ENCODE measurements around the gene RETSAT.
A peak's percentile ranks its signal among the peaks of the same experiment; 100 is the strongest.
"Not testable (repeated sequence)": the region's sequence is repeated elsewhere in the genome, so short reads cannot be mapped to it uniquely, and the experiment has no call there.

Gene RETSAT

DNA sequence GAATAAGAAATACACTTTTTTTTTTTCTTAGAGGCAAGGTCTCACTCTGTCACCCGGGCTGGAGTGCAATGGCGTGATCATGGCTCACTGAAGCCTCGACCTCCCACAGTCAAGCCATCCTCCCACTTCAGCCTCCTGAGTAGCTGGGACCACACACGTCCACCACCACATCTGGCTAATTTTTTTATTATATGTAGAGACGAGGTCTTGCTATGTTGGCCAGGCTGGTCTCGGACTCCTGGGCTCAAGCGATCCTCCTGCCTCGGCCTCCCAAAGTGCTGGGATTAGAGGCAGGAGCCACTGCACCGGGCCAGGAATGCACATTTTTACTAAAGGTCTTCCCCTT, 28.9 kb downstream of the RETSAT start:
- Histone ChIP-seq H3K27ac (ENCODE audit: low read depth, low read length) (peak overlapping the region; percentile 98), H3K4me1 (ENCODE audit: control insufficient read depth in 1 of 2, insufficient read depth in 2 of 2, low read length in 2 of 2) (peaks cover 31 to 41% of the 10 kb centered on the region in 2 donors), H3K4me3 (ENCODE audit: low read depth in 1 of 2, low read length in 2 of 2) (peak overlapping the region; percentile 86), H3K9ac (ENCODE audit: low read depth in 1 of 2, low read length in 2 of 2) (peak overlapping the region; percentile 79 to 80), H3K27me3 (ENCODE audit: control insufficient read depth in 1 of 2, insufficient read depth in 2 of 2, low read length in 2 of 2) (no peaks in the 10 kb centered on the region), H3K36me3 (ENCODE audit: control insufficient read depth in 1 of 2, insufficient read depth in 2 of 2, low read length in 2 of 2) (peaks cover 26 to 42% of the 10 kb centered on the region in 2 donors), H3K9me3 (ENCODE audit: control insufficient read depth in 1 of 2, low read length in 2 of 2) (no peaks in the 10 kb centered on the region)

DNA sequence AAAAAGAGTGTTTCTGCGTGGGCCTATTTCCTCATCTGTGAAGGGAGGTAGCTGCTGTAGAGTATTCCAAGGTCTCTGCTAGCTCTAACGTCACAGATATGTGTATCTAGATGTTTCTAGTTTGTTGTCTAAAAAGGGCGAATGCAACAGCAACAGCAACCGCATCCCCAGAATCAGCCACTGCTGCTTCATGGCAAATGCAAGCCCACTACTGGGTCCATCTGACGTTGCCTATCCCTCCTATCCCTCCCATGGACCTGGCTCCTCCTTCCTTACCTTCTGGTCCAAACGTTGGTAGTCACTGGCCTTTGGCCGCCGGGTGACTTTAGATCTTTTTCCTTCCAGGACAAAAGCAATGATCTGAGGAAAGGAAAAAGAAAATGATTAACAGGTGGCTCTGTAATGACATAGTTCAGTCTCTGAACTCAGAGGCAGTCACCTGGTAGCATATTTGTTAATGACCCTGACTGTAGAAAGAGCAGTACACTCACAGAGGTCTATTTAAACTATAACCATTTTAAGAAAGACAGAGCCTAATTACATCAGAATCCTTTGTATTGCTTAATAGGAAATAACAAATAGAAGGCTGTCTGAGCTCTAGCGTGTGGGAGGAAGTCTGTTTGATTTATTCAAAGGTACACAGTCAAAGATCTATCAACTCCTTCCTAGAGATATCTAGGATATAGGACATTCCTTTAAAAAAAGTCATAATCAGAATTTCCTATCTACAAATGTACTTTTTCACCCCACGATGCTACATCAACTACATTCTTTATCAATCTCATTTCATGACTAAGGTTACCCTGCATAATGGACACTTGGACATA, 29.5 kb downstream of the RETSAT start:
- Histone ChIP-seq H3K9me3 (ENCODE audit: control insufficient read depth in 1 of 2, low read length in 2 of 2) (no peaks in the 10 kb centered on the region), H3K9ac (ENCODE audit: low read depth in 1 of 2, low read length in 2 of 2) (peak overlapping the region; percentile 79 to 80), H3K36me3 (ENCODE audit: control insufficient read depth in 1 of 2, insufficient read depth in 2 of 2, low read length in 2 of 2) (peaks cover 32 to 48% of the 10 kb centered on the region in 2 donors), H3K4me3 (ENCODE audit: low read depth in 1 of 2, low read length in 2 of 2) (peak overlapping the region; percentile 86), H3K27me3 (ENCODE audit: control insufficient read depth in 1 of 2, insufficient read depth in 2 of 2, low read length in 2 of 2) (no peaks in the 10 kb centered on the region), H3K4me1 (ENCODE audit: control insufficient read depth in 1 of 2, insufficient read depth in 2 of 2, low read length in 2 of 2) (peaks cover 31 to 44% of the 10 kb centered on the region in 2 donors), H3K27ac (ENCODE audit: low read depth, low read length) (peak overlapping the region; percentile 98)

GRCh38 chr2:85323988-85324367, 30.4 kb downstream of the RETSAT start:
- not testable (repeated sequence) for H3K27me3 ChIP-seq (ENCODE audit: control insufficient read depth in 1 of 2, insufficient read depth in 2 of 2, low read length in 2 of 2); H3K27ac ChIP-seq (ENCODE audit: low read depth, low read length); H3K9ac ChIP-seq (ENCODE audit: low read depth in 1 of 2, low read length in 2 of 2); H3K9me3 ChIP-seq (ENCODE audit: control insufficient read depth in 1 of 2, low read length in 2 of 2)
- peak overlapping the region; percentile 40 to 45 for H3K4me3 ChIP-seq (ENCODE audit: low read depth in 1 of 2, low read length in 2 of 2)
- H3K36me3 ChIP-seq (ENCODE audit: control insufficient read depth in 1 of 2, insufficient read depth in 2 of 2, low read length in 2 of 2): peaks cover 37 to 54% of the 10 kb centered on the region in 2 donors
- peaks cover 31 to 47% of the 10 kb centered on the region in 2 donors for H3K4me1 ChIP-seq (ENCODE audit: control insufficient read depth in 1 of 2, insufficient read depth in 2 of 2, low read length in 2 of 2)

DNA sequence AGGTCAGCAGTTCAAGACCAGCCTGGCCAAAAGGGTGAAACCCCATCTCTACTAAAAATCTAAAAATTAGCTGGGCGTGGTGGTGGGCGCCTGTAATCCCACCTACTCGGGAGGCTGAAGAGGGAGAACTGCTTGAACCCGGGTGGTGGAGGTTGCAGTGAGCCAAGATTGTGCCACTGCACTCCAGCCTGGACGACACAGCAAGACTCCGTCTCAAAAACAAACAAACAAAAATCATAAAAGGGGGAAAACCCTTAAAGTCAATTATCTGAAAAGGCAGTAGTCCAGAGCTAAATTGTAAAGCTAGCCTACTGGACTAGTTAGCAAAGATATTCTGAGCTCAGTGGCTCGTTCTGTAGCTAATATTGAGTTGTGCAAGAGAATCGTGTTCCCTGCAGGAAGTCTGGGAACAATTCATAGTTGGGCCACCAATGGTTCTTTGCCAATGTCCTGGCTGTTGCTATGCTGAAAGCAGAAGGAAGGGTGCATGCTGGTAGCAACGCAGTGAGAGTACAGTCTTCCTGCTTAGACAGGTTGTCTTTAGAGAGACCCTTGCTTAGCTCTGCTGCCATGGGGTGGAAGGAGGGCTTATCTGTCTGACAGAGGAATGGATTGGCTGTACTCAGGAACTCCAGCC, 30.9 kb downstream of the RETSAT start:
- peaks cover 31 to 47% of the 10 kb centered on the region in 2 donors for H3K4me1 ChIP-seq (ENCODE audit: control insufficient read depth in 1 of 2, insufficient read depth in 2 of 2, low read length in 2 of 2)
- peak overlapping the region; percentile 40 to 45 for H3K4me3 ChIP-seq (ENCODE audit: low read depth in 1 of 2, low read length in 2 of 2)
- no peak overlapping the region for H3K27ac ChIP-seq (ENCODE audit: low read depth, low read length)
- H3K9me3 ChIP-seq (ENCODE audit: control insufficient read depth in 1 of 2, low read length in 2 of 2): no peaks in the 10 kb centered on the region
- peaks cover 37 to 60% of the 10 kb centered on the region in 2 donors for H3K36me3 ChIP-seq (ENCODE audit: control insufficient read depth in 1 of 2, insufficient read depth in 2 of 2, low read length in 2 of 2)
- no peak overlapping the region for H3K9ac ChIP-seq (ENCODE audit: low read depth in 1 of 2, low read length in 2 of 2)
- H3K27me3 ChIP-seq (ENCODE audit: control insufficient read depth in 1 of 2, insufficient read depth in 2 of 2, low read length in 2 of 2): no peaks in the 10 kb centered on the region

DNA sequence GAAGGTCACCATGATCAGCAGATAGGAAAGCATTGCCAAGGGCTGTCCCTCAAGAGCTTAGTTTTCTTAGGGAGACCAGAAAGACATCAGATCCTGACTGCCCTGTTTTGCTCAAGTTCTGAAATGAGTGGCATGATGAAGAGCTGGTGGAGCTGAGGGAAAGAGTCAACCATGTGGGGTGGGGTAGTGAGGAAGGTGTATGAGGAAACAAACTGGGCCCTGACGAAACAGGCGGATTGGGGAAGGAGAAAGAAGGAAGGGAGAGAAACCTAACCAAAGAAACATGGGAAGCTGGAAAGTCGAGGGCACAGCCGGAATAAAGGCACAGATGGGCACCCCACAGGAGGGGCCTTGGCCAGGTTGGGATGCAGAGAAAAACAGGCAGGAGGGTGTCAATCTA, 34.5 kb downstream of the RETSAT start:
- H3K27me3 ChIP-seq (ENCODE audit: control insufficient read depth in 1 of 2, insufficient read depth in 2 of 2, low read length in 2 of 2): no peaks in the 10 kb centered on the region
- H3K4me1 ChIP-seq (ENCODE audit: control insufficient read depth in 1 of 2, insufficient read depth in 2 of 2, low read length in 2 of 2): peaks cover 18 to 22% of the 10 kb centered on the region in 2 donors
- H3K4me3 ChIP-seq (ENCODE audit: low read depth in 1 of 2, low read length in 2 of 2): no peak overlapping the region
- no peak overlapping the region for H3K9ac ChIP-seq (ENCODE audit: low read depth in 1 of 2, low read length in 2 of 2)
- no peaks in the 10 kb centered on the region for H3K9me3 ChIP-seq (ENCODE audit: control insufficient read depth in 1 of 2, low read length in 2 of 2)
- H3K27ac ChIP-seq (ENCODE audit: low read depth, low read length): no peak overlapping the region
- H3K36me3 ChIP-seq (ENCODE audit: control insufficient read depth in 1 of 2, insufficient read depth in 2 of 2, low read length in 2 of 2): peaks cover 49 to 87% of the 10 kb centered on the region in 2 donors

- Histone ChIP-seq H3K36me3 (ENCODE audit: control insufficient read depth in 1 of 2, insufficient read depth in 2 of 2, low read length in 2 of 2) (peaks cover 48 to 83% of the 10 kb centered on the region in 2 donors), H3K27ac (ENCODE audit: low read depth, low read length) (no peak overlapping the region), H3K9me3 (ENCODE audit: control insufficient read depth in 1 of 2, low read length in 2 of 2) (no peaks in the 10 kb centered on the region), H3K9ac (ENCODE audit: low read depth in 1 of 2, low read length in 2 of 2) (no peak overlapping the region), H3K4me3 (ENCODE audit: low read depth in 1 of 2, low read length in 2 of 2) (no peak overlapping the region), H3K27me3 (ENCODE audit: control insufficient read depth in 1 of 2, insufficient read depth in 2 of 2, low read length in 2 of 2) (no peaks in the 10 kb centered on the region), H3K4me1 (ENCODE audit: control insufficient read depth in 1 of 2, insufficient read depth in 2 of 2, low read length in 2 of 2) (peaks cover 9% of the 10 kb centered on the region in 2 donors)
Measured at GRCh38 chr2:85318222-85319074, 35.9 kb downstream of the RETSAT start.

DNA sequence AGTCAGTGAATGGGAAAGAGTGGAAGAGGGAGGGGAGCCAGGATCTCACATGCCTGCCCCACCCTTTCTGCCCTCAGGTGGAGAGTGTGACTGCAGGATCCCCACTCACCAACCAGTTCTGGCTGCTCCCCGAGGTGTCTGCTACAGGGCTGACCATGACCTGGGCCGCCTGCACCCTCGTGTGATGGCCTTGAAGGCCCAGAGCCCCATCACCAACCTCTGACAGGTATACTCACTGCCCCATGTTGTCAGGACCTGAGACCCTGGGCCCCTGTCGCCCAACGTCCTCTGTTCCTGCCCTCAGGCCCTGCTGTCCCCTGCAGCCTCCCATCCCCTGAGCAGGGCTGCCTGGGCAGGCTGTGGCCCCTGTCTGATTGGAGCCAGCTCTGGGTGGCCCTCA, 38.4 kb downstream of the RETSAT start:
- not testable (repeated sequence) for H3K4me3 ChIP-seq (ENCODE audit: low read depth in 1 of 2, low read length in 2 of 2); H3K9ac ChIP-seq (ENCODE audit: low read depth in 1 of 2, low read length in 2 of 2); H3K27me3 ChIP-seq (ENCODE audit: control insufficient read depth in 1 of 2, insufficient read depth in 2 of 2, low read length in 2 of 2); H3K9me3 ChIP-seq (ENCODE audit: control insufficient read depth in 1 of 2, low read length in 2 of 2); H3K27ac ChIP-seq (ENCODE audit: low read depth, low read length); H3K4me1 ChIP-seq (ENCODE audit: control insufficient read depth in 1 of 2, insufficient read depth in 2 of 2, low read length in 2 of 2)
- peaks cover 31 to 58% of the 10 kb centered on the region in 2 donors for H3K36me3 ChIP-seq (ENCODE audit: control insufficient read depth in 1 of 2, insufficient read depth in 2 of 2, low read length in 2 of 2)

GRCh38 chr2:85314884-85315242, 39.5 kb downstream of the RETSAT start:
- no peak overlapping the region for H3K4me3 ChIP-seq (ENCODE audit: low read depth in 1 of 2, low read length in 2 of 2)
- H3K36me3 ChIP-seq (ENCODE audit: control insufficient read depth in 1 of 2, insufficient read depth in 2 of 2, low read length in 2 of 2): peaks cover 21 to 48% of the 10 kb centered on the region in 2 donors
- no peaks in the 10 kb centered on the region for H3K27me3 ChIP-seq (ENCODE audit: control insufficient read depth in 1 of 2, insufficient read depth in 2 of 2, low read length in 2 of 2)
- no peak overlapping the region for H3K9ac ChIP-seq (ENCODE audit: low read depth in 1 of 2, low read length in 2 of 2)
- H3K27ac ChIP-seq (ENCODE audit: low read depth, low read length): no peak overlapping the region
- peaks cover 2 to 8% of the 10 kb centered on the region in 2 donors for H3K4me1 ChIP-seq (ENCODE audit: control insufficient read depth in 1 of 2, insufficient read depth in 2 of 2, low read length in 2 of 2)
- H3K9me3 ChIP-seq (ENCODE audit: control insufficient read depth in 1 of 2, low read length in 2 of 2): no peaks in the 10 kb centered on the region

- no peak overlapping the region for H3K4me3 ChIP-seq (ENCODE audit: low read depth in 1 of 2, low read length in 2 of 2)
- H3K9me3 ChIP-seq (ENCODE audit: control insufficient read depth in 1 of 2, low read length in 2 of 2): no peaks in the 10 kb centered on the region
- peaks cover 25 to 26% of the 10 kb centered on the region in 2 donors for H3K4me1 ChIP-seq (ENCODE audit: control insufficient read depth in 1 of 2, insufficient read depth in 2 of 2, low read length in 2 of 2)
- H3K9ac ChIP-seq (ENCODE audit: low read depth in 1 of 2, low read length in 2 of 2): no peak overlapping the region
- no peaks in the 10 kb centered on the region for H3K27me3 ChIP-seq (ENCODE audit: control insufficient read depth in 1 of 2, insufficient read depth in 2 of 2, low read length in 2 of 2)
- H3K27ac ChIP-seq (ENCODE audit: low read depth, low read length): no peak overlapping the region
- H3K36me3 ChIP-seq (ENCODE audit: control insufficient read depth in 1 of 2, insufficient read depth in 2 of 2, low read length in 2 of 2): peaks cover 11 to 30% of the 10 kb centered on the region in 2 donors
Measured at GRCh38 chr2:85312404-85312803, 41.9 kb downstream of the RETSAT start.

DNA sequence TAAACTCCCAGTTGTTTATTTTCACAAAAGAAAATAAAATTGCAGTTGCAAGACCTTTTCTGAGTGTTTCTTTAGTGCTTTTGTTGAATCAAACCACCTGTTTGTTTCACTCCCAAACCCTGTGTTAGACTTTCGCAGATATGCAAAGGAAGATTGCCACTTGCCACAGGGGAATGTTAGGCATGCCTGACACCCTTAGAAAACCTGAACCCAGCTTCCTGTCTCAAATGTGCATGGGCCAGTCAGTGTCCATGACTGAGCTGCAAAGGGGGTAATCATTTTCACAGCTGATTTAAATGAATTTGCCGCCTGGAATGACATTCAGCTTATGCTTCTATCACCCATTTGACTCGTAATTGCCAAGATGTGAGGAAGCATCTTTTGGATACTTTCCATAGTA, 44.0 kb downstream of the RETSAT start:
- Histone ChIP-seq H3K27ac (ENCODE audit: low read depth, low read length) (no peak overlapping the region), H3K27me3 (ENCODE audit: control insufficient read depth in 1 of 2, insufficient read depth in 2 of 2, low read length in 2 of 2) (no peaks in the 10 kb centered on the region), H3K9ac (ENCODE audit: low read depth in 1 of 2, low read length in 2 of 2) (no peak overlapping the region), H3K4me3 (ENCODE audit: low read depth in 1 of 2, low read length in 2 of 2) (peak overlapping the region in 1 of 2 donors; percentile 30), H3K4me1 (ENCODE audit: control insufficient read depth in 1 of 2, insufficient read depth in 2 of 2, low read length in 2 of 2) (peaks cover 34 to 36% of the 10 kb centered on the region in 2 donors), H3K9me3 (ENCODE audit: control insufficient read depth in 1 of 2, low read length in 2 of 2) (no peaks in the 10 kb centered on the region), H3K36me3 (ENCODE audit: control insufficient read depth in 1 of 2, insufficient read depth in 2 of 2, low read length in 2 of 2) (peaks cover 8 to 12% of the 10 kb centered on the region in 2 donors)
